Osteoblast (primary cell): ENCODE data around the gene CBY1. TPM values are rescaled to one million over a fixed set of nuclear protein-coding genes. Genes with fewer than 3 reads are reported as not detected.
A peak's percentile ranks its signal among the peaks of the same experiment; 100 is the strongest.

Experiments used
- DNase-seq: peaks from one replicate; pipeline ENCODE4 v3.0.0; 2011; ENCODE audit warnings: low spot score, mixed read lengths; ENCODE audit not compliant: insufficient read length; ENCODE audit errors: missing footprints
- H2AFZ ChIP-seq: 2 replicates; pipeline ENCODE4 v1.6.0; 2011; ENCODE audit warnings: mild to moderate bottlenecking, low read length
- H3K27ac ChIP-seq: 2 replicates; pipeline ENCODE4 v1.5.1; 2011; ENCODE audit warnings: mild to moderate bottlenecking, low read depth, low read length, moderate library complexity
- H3K27me3 ChIP-seq: 2 replicates; pipeline ENCODE4 v1.6.0; 2012; ENCODE audit warnings: mild to moderate bottlenecking, control low read depth, inconsistent platforms, low read length, moderate library complexity; ENCODE audit not compliant: insufficient read depth
- H3K36me3 ChIP-seq: 2 replicates; pipeline ENCODE4 v1.5.1; 2011; ENCODE audit warnings: mild to moderate bottlenecking, low read length, control low read depth, moderate library complexity; ENCODE audit not compliant: insufficient read depth
- H3K4me1 ChIP-seq: 2 replicates; pipeline ENCODE4 v1.5.1; 2011; ENCODE audit warnings: mild to moderate bottlenecking, low read length, control low read depth, moderate library complexity; ENCODE audit not compliant: insufficient read depth
- H3K4me2 ChIP-seq: 2 replicates; pipeline ENCODE4 v1.6.0; 2011; ENCODE audit warnings: mild to moderate bottlenecking, low read length; ENCODE audit not compliant: insufficient read depth
- H3K4me3 ChIP-seq: fragments of 200-600 bp; sonication (generic); 3 replicates; pipeline ENCODE4 v1.5.1; 2012; ENCODE audit warnings: mild to moderate bottlenecking, low read length, inconsistent platforms; ENCODE audit not compliant: insufficient read depth
- H3K79me2 ChIP-seq: 2 replicates; pipeline ENCODE4 v1.6.0; 2012; ENCODE audit warnings: mild to moderate bottlenecking, low read length, control low read depth, inconsistent platforms; ENCODE audit not compliant: insufficient read depth
- H3K9me3 ChIP-seq: 2 replicates; pipeline ENCODE4 v1.5.1; 2011; ENCODE audit warnings: low read depth, low read length, control low read depth
- H4K20me1 ChIP-seq: 2 replicates; pipeline ENCODE4 v1.6.0; 2012; ENCODE audit warnings: mild to moderate bottlenecking, low read length, control low read depth; ENCODE audit not compliant: insufficient read depth
- CTCF ChIP-seq: IDR thresholded peaks from 2 replicates; pipeline ENCODE4 v1.5.1; 2011; ENCODE audit warnings: mild to moderate bottlenecking, low read depth, low read length, moderate library complexity; ENCODE audit errors: extremely low read depth
- total RNA-seq: library from RNA; depleted of rRNA; stranded (reverse); fragments of >200 nt; gene quantifications from 2 replicates; pipeline ENCODE4 v1.2.3, GENCODE V29; 2012

CBY1 gene
- total RNA-seq, 1 donor = 13.8 TPM

GRCh38 chr22:38698407-38699094, 42.1 kb downstream of the CBY1 start:
- H3K79me2 ChIP-seq = peaks cover 62% of the 10 kb centered on the region
- peaks cover 17% of the 10 kb centered on the region for H4K20me1 ChIP-seq
- H3K4me3 ChIP-seq = peak overlapping the region; percentile 92
- no peak for DNase-seq
- peak overlapping the region; percentile 96 for H3K27ac ChIP-seq
- H2AFZ ChIP-seq = no peak overlapping the region
- H3K36me3 ChIP-seq = peaks cover 3% of the 10 kb centered on the region
- H3K9me3 ChIP-seq = no peaks in the 10 kb centered on the region
- H3K4me2 ChIP-seq = peak overlapping the region; percentile 96
- peaks cover 43% of the 10 kb centered on the region for H3K4me1 ChIP-seq
- no peaks in the 10 kb centered on the region for H3K27me3 ChIP-seq
- no peak for TF ChIP-seq CTCF

DNA sequence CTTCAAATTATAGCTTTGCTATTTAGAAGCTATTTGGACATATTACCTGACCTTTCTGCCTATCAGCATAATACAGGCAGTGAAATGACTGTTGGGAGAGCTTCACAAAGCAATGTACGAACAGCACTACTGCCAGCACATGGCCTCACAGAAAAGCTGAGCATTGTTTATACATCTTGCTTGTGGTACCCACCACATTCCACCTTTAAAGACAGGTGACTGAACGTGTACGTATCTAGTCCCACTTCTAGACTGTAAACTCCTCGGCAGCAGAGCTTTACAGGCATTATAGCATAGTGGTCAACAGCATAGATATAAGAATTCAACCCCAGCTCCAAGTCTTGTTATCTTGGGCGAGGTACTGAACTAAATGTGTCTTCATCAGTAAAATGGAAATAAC, 42.7 kb downstream of the CBY1 start:
- peaks cover 43% of the 10 kb centered on the region for H3K4me1 ChIP-seq
- TF ChIP-seq CTCF = no peak
- H3K79me2 ChIP-seq = peaks cover 56% of the 10 kb centered on the region
- no peaks in the 10 kb centered on the region for H3K9me3 ChIP-seq
- H2AFZ ChIP-seq = no peak overlapping the region
- H3K36me3 ChIP-seq = peaks cover 3% of the 10 kb centered on the region
- peaks cover 11% of the 10 kb centered on the region for H4K20me1 ChIP-seq
- peak overlapping the region; percentile 96 for H3K4me2 ChIP-seq
- no peak for DNase-seq
- peak overlapping the region; percentile 96 for H3K27ac ChIP-seq
- H3K27me3 ChIP-seq = no peaks in the 10 kb centered on the region
- peak overlapping the region; percentile 92 for H3K4me3 ChIP-seq

DNA sequence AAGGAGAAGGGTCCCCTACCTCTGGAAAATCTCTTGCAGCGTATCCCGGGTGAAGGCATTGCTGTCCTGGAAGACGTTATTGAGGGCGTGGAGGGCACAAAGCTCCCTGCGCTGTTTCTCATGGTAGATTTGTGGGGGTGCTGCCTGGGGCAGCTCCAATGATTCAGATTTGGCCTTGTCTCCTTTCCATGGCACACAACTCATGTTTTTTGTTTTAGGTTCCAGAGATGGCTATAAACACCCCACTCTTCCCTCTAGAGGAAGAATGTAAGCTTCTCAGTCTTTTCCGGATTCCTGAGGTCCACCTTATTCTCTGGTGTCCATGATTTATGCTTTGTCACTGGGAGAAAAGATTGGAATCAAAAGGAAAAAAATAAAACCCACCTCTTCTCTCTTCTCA, 43.3 kb downstream of the CBY1 start:
- H3K4me3 ChIP-seq = peak overlapping the region; percentile 92
- no peak for DNase-seq
- no peaks in the 10 kb centered on the region for H3K9me3 ChIP-seq
- H4K20me1 ChIP-seq = peaks cover 11% of the 10 kb centered on the region
- H3K36me3 ChIP-seq = peaks cover 3% of the 10 kb centered on the region
- peaks cover 49% of the 10 kb centered on the region for H3K79me2 ChIP-seq
- peaks cover 47% of the 10 kb centered on the region for H3K4me1 ChIP-seq
- peak overlapping the region; percentile 96 for H3K27ac ChIP-seq
- no peaks in the 10 kb centered on the region for H3K27me3 ChIP-seq
- H2AFZ ChIP-seq = no peak overlapping the region
- no peak for TF ChIP-seq CTCF
- peak overlapping the region; percentile 96 for H3K4me2 ChIP-seq

- H3K4me1 ChIP-seq = peaks cover 49% of the 10 kb centered on the region
- peak overlapping the region; percentile 53 for H2AFZ ChIP-seq
Measured at GRCh38 chr22:38700270-38700788, 43.9 kb downstream of the CBY1 start.

More at GRCh38 chr22:38700270-38700788, 43.9 kb downstream of the CBY1 start:
- Histone ChIP-seq H3K4me2 (peak overlapping the region; percentile 96), H3K4me3 (peak overlapping the region; percentile 92), H4K20me1 (peaks cover 11% of the 10 kb centered on the region), H3K27ac (peak overlapping the region; percentile 96), H3K36me3 (peaks cover 3% of the 10 kb centered on the region), H3K9me3 (no peaks in the 10 kb centered on the region), H3K27me3 (no peaks in the 10 kb centered on the region), H3K79me2 (peaks cover 44% of the 10 kb centered on the region)
- peak; percentile 86 for DNase-seq
- TF ChIP-seq CTCF = no peak
